MM.1S (cell line): ENCODE results near the gene GPR158.

Source experiments
- DNase-seq: peaks from one replicate; pipeline ENCODE4 v3.0.0-alpha.2; 2015
- H2AFZ ChIP-seq: fragments of 300-600 bp; sonication (generic); 2 replicates; pipeline ENCODE4 v1.6.0; 2016; ENCODE audit warnings: antibody characterized with exemption, low read length
- H3F3A ChIP-seq: fragments of 300-600 bp; sonication (generic); 2 replicates; pipeline ENCODE4 v1.6.1; 2016; ENCODE audit warnings: mild to moderate bottlenecking, antibody characterized with exemption, low read length, moderate library complexity, mixed read lengths; ENCODE audit not compliant: insufficient read depth
- H3K27ac ChIP-seq: fragments of 300-600 bp; sonication (generic); 2 replicates; pipeline ENCODE4 v1.5.1; 2016; ENCODE audit warnings: mild to moderate bottlenecking, low read length
- H3K27me3 ChIP-seq: fragments of 300-600 bp; sonication (generic); replicated peaks from 2 replicates; pipeline ENCODE4 v1.6.0; 2016; ENCODE audit warnings: low read length; ENCODE audit not compliant: insufficient read depth
- H3K36me3 ChIP-seq: fragments of 300-600 bp; sonication (generic); replicated peaks from 2 replicates; pipeline ENCODE4 v1.6.1; 2016; ENCODE audit warnings: mild to moderate bottlenecking, low read length, mixed read lengths; ENCODE audit not compliant: insufficient read depth
- H3K4me1 ChIP-seq: fragments of 300-600 bp; sonication (generic); 2 replicates; pipeline ENCODE4 v1.6.1; 2016; ENCODE audit warnings: low read length, mixed read lengths
- H3K4me2 ChIP-seq: fragments of 300-600 bp; sonication (generic); 2 replicates; pipeline ENCODE4 v1.6.0; 2016; ENCODE audit warnings: low read depth, low read length
- H3K4me3 ChIP-seq: fragments of 300-600 bp; sonication (generic); 2 replicates; pipeline ENCODE4 v1.5.1; 2016; ENCODE audit warnings: low read length, mixed read lengths
- H3K79me2 ChIP-seq: fragments of 300-600 bp; sonication (generic); 2 replicates; pipeline ENCODE4 v1.6.1; 2016; ENCODE audit warnings: mixed run types, low read length, mixed read lengths
- H3K9ac ChIP-seq: fragments of 300-600 bp; sonication (generic); 2 replicates; pipeline ENCODE4 v1.6.1; 2016; ENCODE audit warnings: low read length, mixed read lengths
- H3K9me2 ChIP-seq: fragments of 300-600 bp; sonication (generic); replicated peaks from 2 replicates; pipeline ENCODE4 v1.6.1; 2016; ENCODE audit warnings: mild to moderate bottlenecking, low read length, mixed read lengths; ENCODE audit not compliant: insufficient read depth
- H3K9me3 ChIP-seq: fragments of 300-600 bp; sonication (generic); replicated peaks from 2 replicates; pipeline ENCODE4 v1.6.1; 2016; ENCODE audit warnings: mild to moderate bottlenecking, low read length, mixed read lengths; ENCODE audit not compliant: insufficient read depth
- H4K20me1 ChIP-seq: fragments of 300-600 bp; sonication (generic); 2 replicates; pipeline ENCODE4 v1.6.1; 2016; ENCODE audit warnings: mild to moderate bottlenecking, low read length, moderate library complexity, mixed read lengths; ENCODE audit not compliant: insufficient read depth
- CTCF ChIP-seq: fragments of 300-600 bp; sonication (generic); IDR thresholded peaks from 2 replicates; pipeline ENCODE4 v1.5.1; 2016; ENCODE audit warnings: antibody characterized with exemption, low read length, mixed read lengths
- EZH2 ChIP-seq: fragments of 300-600 bp; sonication (generic); optimal IDR thresholded peaks from 2 replicates; pipeline ENCODE3; 2017; ENCODE audit warnings: low read depth, mild to moderate bottlenecking, antibody characterized with exemption, low read length, mixed read lengths
- EZH2phosphoT487 ChIP-seq: fragments of 300-600 bp; sonication (generic); IDR thresholded peaks from 2 replicates; pipeline ENCODE4 v1.6.1; 2018; ENCODE audit warnings: antibody characterized with exemption, low read length

GPR158 gene

GRCh38 chr10:25220156-25220555 lies 45.4 kb downstream of the GPR158 start:
- H3K9me2 ChIP-seq = no peaks in the 10 kb centered on the region
- no peak overlapping the region for H3K4me3 ChIP-seq
- H3F3A ChIP-seq = no peaks in the 10 kb centered on the region
- H3K27me3 ChIP-seq = no peaks in the 10 kb centered on the region
- no peaks in the 10 kb centered on the region for H3K79me2 ChIP-seq
- no peaks in the 10 kb centered on the region for H3K36me3 ChIP-seq
- TF ChIP-seq EZH2 = no peak
- no peak for TF ChIP-seq CTCF
- no peak for TF ChIP-seq EZH2phosphoT487
- no peak overlapping the region for H2AFZ ChIP-seq
- no peak overlapping the region for H3K4me2 ChIP-seq
- no peak overlapping the region for H3K27ac ChIP-seq
- DNase-seq = no peak
- H3K9me3 ChIP-seq = no peaks in the 10 kb centered on the region
- H4K20me1 ChIP-seq = no peaks in the 10 kb centered on the region
- no peaks in the 10 kb centered on the region for H3K4me1 ChIP-seq
- H3K9ac ChIP-seq = no peak overlapping the region

- no peak overlapping the region for H3K27ac ChIP-seq
- no peaks in the 10 kb centered on the region for H3K9me3 ChIP-seq
- no peaks in the 10 kb centered on the region for H3K79me2 ChIP-seq
- no peak for DNase-seq
- no peaks in the 10 kb centered on the region for H3K27me3 ChIP-seq
- no peak overlapping the region for H2AFZ ChIP-seq
- H3K4me2 ChIP-seq = no peak overlapping the region
- H3F3A ChIP-seq = no peaks in the 10 kb centered on the region
- no peak overlapping the region for H3K9ac ChIP-seq
- H4K20me1 ChIP-seq = no peaks in the 10 kb centered on the region
- H3K4me1 ChIP-seq = no peaks in the 10 kb centered on the region
- H3K9me2 ChIP-seq = no peaks in the 10 kb centered on the region
- TF ChIP-seq CTCF = no peak
- no peak for TF ChIP-seq EZH2phosphoT487
- TF ChIP-seq EZH2 = no peak
- H3K4me3 ChIP-seq = no peak overlapping the region
- no peaks in the 10 kb centered on the region for H3K36me3 ChIP-seq
Measured at GRCh38 chr10:25222085-25222660, 47.4 kb downstream of the GPR158 start.

GRCh38 chr10:25226775-25227682 lies 52.2 kb downstream of the GPR158 start:
- Histone ChIP-seq H3F3A (no peaks in the 10 kb centered on the region), H4K20me1 (no peaks in the 10 kb centered on the region), H2AFZ (no peak overlapping the region), H3K27me3 (no peaks in the 10 kb centered on the region), H3K4me3 (no peak overlapping the region), H3K79me2 (no peaks in the 10 kb centered on the region), H3K36me3 (no peaks in the 10 kb centered on the region), H3K27ac (no peak overlapping the region), H3K4me2 (no peak overlapping the region), H3K9me3 (no peaks in the 10 kb centered on the region), H3K4me1 (no peaks in the 10 kb centered on the region), H3K9ac (no peak overlapping the region), H3K9me2 (no peaks in the 10 kb centered on the region)
- peak; percentile 43 for DNase-seq
- TF ChIP-seq CTCF = peak; percentile 69
- no peak for TF ChIP-seq EZH2
- no peak for TF ChIP-seq EZH2phosphoT487
